Astrocyte of the spinal cord (primary cell): Measurements from ENCODE around the gene DENND4A.

Experiments used
- DNase-seq: peaks from one replicate; pipeline ENCODE4 v3.0.0; 2011; ENCODE audit warnings: low read depth, low spot score
- H3K4me3 ChIP-seq: 2 replicates; pipeline ENCODE4 v1.5.1; 2011; ENCODE audit warnings: low read depth, mild to moderate bottlenecking, low read length, moderate library complexity
- CTCF ChIP-seq: IDR thresholded peaks from 2 replicates; pipeline ENCODE4 v1.5.1; 2012; ENCODE audit warnings: low read depth, mild to moderate bottlenecking, low read length, inconsistent platforms
- in situ Hi-C: cut with HindIII; loops from 2 replicates; pipeline ENCODE4 v1.10.0; 2017; ENCODE audit warnings: low sequenced_read_pairs

The DENND4A gene

GRCh38 chr15:65806397-65806796 lies 14.3 kb upstream of the DENND4A start:
- no peak for TF ChIP-seq CTCF
- no peak overlapping the region for H3K4me3 ChIP-seq
- DNase-seq, result no peak
- in situ Hi-C loops, result no loop called here

- H3K4me3 ChIP-seq, result no peak overlapping the region
- in situ Hi-C loops, result no loop called here
- no peak for TF ChIP-seq CTCF
- no peak for DNase-seq
These were observed 13.1 kb upstream of the DENND4A start for GRCh38 chr15:65805019-65805745.

- in situ Hi-C loops, result no loop called here
- DNase-seq, result no peak
These were observed 12.3 kb upstream of the DENND4A start for GRCh38 chr15:65804252-65804931.

GRCh38 chr15:65801229-65801805 lies 9.2 kb upstream of the DENND4A start:
- no peak for DNase-seq
- in situ Hi-C loops, result no loop called here
- TF ChIP-seq CTCF, result no peak
- no peak overlapping the region for H3K4me3 ChIP-seq

More at GRCh38 chr15:65804252-65804931, 12.3 kb upstream of the DENND4A start:
- H3K4me3 ChIP-seq, result no peak overlapping the region
- TF ChIP-seq CTCF, result no peak

GRCh38 chr15:65796610-65797078 lies 4.6 kb upstream of the DENND4A start:
- in situ Hi-C loops, result no loop called here
- H3K4me3 ChIP-seq, result no peak overlapping the region
- DNase-seq, result peak; percentile 62

More at GRCh38 chr15:65796610-65797078, 4.6 kb upstream of the DENND4A start:
- TF ChIP-seq CTCF, result no peak
